Measurements from ENCODE around the gene ABCC9.
"Not testable (repeated sequence)": the region's sequence is repeated elsewhere in the genome, so short reads cannot be mapped to it uniquely, and the experiment has no call there.

The ABCC9 gene

DNA sequence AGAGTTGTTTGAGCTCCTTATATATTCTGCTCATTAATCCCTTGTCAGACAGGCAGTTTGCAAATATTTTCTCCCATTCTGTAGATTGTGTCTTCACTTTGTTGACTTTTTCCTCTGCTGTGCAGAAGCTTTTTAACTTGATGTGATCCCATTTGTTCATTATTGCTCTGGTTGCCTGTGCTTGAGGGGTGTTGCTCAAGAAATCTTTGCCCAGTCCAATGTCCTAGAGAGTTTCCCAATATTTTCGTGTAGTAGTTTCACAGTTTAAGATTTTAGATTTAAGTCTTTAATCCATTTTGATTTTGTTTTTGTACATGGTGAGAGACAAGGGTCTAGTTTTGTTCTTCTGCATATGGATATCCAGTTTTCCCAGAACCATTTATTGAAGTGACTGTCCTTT is 19.8 kb downstream of the ABCC9 start:
- ATAC-seq (replicated peaks; ENCODE audit: extremely low read depth, poor library complexity, severe bottlenecking) (no peak), DNase-seq (ENCODE audit: low spot score in 2 of 2) (no peak)
- Mint-ChIP-seq H3K9me3 (no peaks in the 10 kb centered on the region), H3K27ac (ENCODE audit: low read depth) (no peak overlapping the region), H3K27me3 (peaks cover 10% of the 10 kb centered on the region), H3K36me3 (ENCODE audit: insufficient read depth) (no peaks in the 10 kb centered on the region), H3K4me3 (no peak overlapping the region), H3K4me1 (no peaks in the 10 kb centered on the region)

GRCh38 chr12:21918456-21918855 is 22.8 kb downstream of the ABCC9 start:
- H3K4me3 Mint-ChIP-seq: no peak overlapping the region

GRCh38 chr12:21913823-21914222 is 27.4 kb downstream of the ABCC9 start:
- Mint-ChIP-seq H3K27me3 (no peaks in the 10 kb centered on the region), H3K36me3 (ENCODE audit: insufficient read depth) (no peaks in the 10 kb centered on the region), H3K9me3 (no peaks in the 10 kb centered on the region), H3K4me3 (no peak overlapping the region), H3K27ac (ENCODE audit: low read depth) (no peak overlapping the region), H3K4me1 (no peaks in the 10 kb centered on the region)
- no peak for DNase-seq (ENCODE audit: low spot score in 2 of 2)
- ATAC-seq (replicated peaks; ENCODE audit: extremely low read depth, poor library complexity, severe bottlenecking): no peak

More at GRCh38 chr12:21918456-21918855, 22.8 kb downstream of the ABCC9 start:
- ATAC-seq (replicated peaks; ENCODE audit: extremely low read depth, poor library complexity, severe bottlenecking): no peak
- no peak overlapping the region for H3K27ac Mint-ChIP-seq (ENCODE audit: low read depth)
- peaks cover 10% of the 10 kb centered on the region for H3K27me3 Mint-ChIP-seq
- H3K9me3 Mint-ChIP-seq: no peaks in the 10 kb centered on the region
- no peak for DNase-seq (ENCODE audit: low spot score in 2 of 2)
- no peaks in the 10 kb centered on the region for H3K36me3 Mint-ChIP-seq (ENCODE audit: insufficient read depth)
- no peaks in the 10 kb centered on the region for H3K4me1 Mint-ChIP-seq

GRCh38 chr12:21912318-21912717 is 28.9 kb downstream of the ABCC9 start:
- H3K27me3 Mint-ChIP-seq: no peaks in the 10 kb centered on the region
- no peaks in the 10 kb centered on the region for H3K36me3 Mint-ChIP-seq (ENCODE audit: insufficient read depth)
- no peaks in the 10 kb centered on the region for H3K9me3 Mint-ChIP-seq
- DNase-seq (ENCODE audit: low spot score in 2 of 2) (no peak), ATAC-seq (replicated peaks; ENCODE audit: extremely low read depth, poor library complexity, severe bottlenecking) (no peak)
- no peaks in the 10 kb centered on the region for H3K4me1 Mint-ChIP-seq
- no peak overlapping the region for H3K27ac Mint-ChIP-seq (ENCODE audit: low read depth)
- H3K4me3 Mint-ChIP-seq: no peak overlapping the region

DNA sequence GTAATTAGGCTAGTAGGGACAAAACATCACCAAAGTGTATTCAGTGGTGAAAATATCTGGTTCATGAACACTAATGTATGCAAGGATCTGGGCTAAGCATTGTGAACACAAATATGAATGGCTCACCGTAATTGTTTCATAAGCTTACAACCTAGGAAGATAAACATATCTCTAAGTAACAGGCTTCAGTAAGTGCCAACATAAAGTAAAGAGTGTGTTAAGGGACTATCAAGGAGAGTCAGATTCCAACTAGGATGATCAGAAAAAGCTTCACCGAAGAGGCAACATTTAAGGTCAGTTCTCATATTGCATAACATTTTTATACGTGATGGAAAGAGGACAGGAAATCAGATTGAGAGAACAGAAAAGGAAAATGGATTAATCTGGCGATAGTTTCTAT is 29.4 kb downstream of the ABCC9 start:
- Mint-ChIP-seq H3K27me3 (no peaks in the 10 kb centered on the region), H3K4me3 (no peak overlapping the region), H3K9me3 (no peaks in the 10 kb centered on the region), H3K36me3 (ENCODE audit: insufficient read depth) (no peaks in the 10 kb centered on the region), H3K27ac (ENCODE audit: low read depth) (no peak overlapping the region), H3K4me1 (no peaks in the 10 kb centered on the region)
- ATAC-seq (replicated peaks; ENCODE audit: extremely low read depth, poor library complexity, severe bottlenecking): no peak
- DNase-seq (ENCODE audit: low spot score in 2 of 2): no peak

GRCh38 chr12:21910657-21911056 is 30.6 kb downstream of the ABCC9 start:
- DNase-seq (ENCODE audit: low spot score in 2 of 2) (no peak), ATAC-seq (replicated peaks; ENCODE audit: extremely low read depth, poor library complexity, severe bottlenecking) (no peak)
- Mint-ChIP-seq H3K27me3 (no peaks in the 10 kb centered on the region), H3K4me1 (no peaks in the 10 kb centered on the region), H3K9me3 (no peaks in the 10 kb centered on the region), H3K4me3 (no peak overlapping the region), H3K36me3 (ENCODE audit: insufficient read depth) (no peaks in the 10 kb centered on the region), H3K27ac (ENCODE audit: low read depth) (no peak overlapping the region)

GRCh38 chr12:21907948-21908837 is 33.0 kb downstream of the ABCC9 start:
- Mint-ChIP-seq H3K9me3 (no peaks in the 10 kb centered on the region), H3K27me3 (peaks cover 3% of the 10 kb centered on the region), H3K4me1 (no peaks in the 10 kb centered on the region), H3K4me3 (no peak overlapping the region), H3K36me3 (ENCODE audit: insufficient read depth) (no peaks in the 10 kb centered on the region), H3K27ac (ENCODE audit: low read depth) (no peak overlapping the region)
- DNase-seq (ENCODE audit: low spot score in 2 of 2) (no peak), ATAC-seq (replicated peaks; ENCODE audit: extremely low read depth, poor library complexity, severe bottlenecking) (no peak)

- Mint-ChIP-seq H3K4me3 (no peak overlapping the region), H3K27me3 (peaks cover 10% of the 10 kb centered on the region), H3K9me3 (no peaks in the 10 kb centered on the region), H3K36me3 (ENCODE audit: insufficient read depth) (no peaks in the 10 kb centered on the region), H3K27ac (ENCODE audit: low read depth) (no peak overlapping the region), H3K4me1 (no peaks in the 10 kb centered on the region)
- ATAC-seq (replicated peaks; ENCODE audit: extremely low read depth, poor library complexity, severe bottlenecking) (no peak), DNase-seq (ENCODE audit: low spot score in 2 of 2) (no peak)
These were observed 34.2 kb downstream of the ABCC9 start for GRCh38 chr12:21906919-21907493.

DNA sequence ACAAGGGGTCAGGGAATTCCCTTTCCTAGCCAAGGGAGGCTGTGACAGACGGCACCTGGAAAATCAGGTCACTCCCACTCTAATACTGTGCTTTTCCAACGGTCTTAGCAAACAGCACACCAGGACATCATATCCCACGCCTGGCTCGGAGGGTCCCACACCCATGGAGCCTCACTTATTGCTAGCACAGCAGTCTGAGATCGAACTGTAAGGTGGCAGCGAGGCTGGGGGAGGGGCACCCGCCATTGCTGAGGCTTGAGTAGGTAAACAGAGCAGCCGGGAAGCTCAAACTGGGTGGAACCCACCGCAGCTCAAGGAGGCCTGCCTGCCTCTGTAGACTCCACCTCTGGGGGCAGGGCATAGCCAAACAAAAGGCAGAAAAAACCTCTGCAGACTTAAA is 41.7 kb downstream of the ABCC9 start:
- not testable (repeated sequence) for DNase-seq (ENCODE audit: low spot score in 2 of 2); H3K36me3 Mint-ChIP-seq (ENCODE audit: insufficient read depth); H3K27ac Mint-ChIP-seq (ENCODE audit: low read depth)

DNA sequence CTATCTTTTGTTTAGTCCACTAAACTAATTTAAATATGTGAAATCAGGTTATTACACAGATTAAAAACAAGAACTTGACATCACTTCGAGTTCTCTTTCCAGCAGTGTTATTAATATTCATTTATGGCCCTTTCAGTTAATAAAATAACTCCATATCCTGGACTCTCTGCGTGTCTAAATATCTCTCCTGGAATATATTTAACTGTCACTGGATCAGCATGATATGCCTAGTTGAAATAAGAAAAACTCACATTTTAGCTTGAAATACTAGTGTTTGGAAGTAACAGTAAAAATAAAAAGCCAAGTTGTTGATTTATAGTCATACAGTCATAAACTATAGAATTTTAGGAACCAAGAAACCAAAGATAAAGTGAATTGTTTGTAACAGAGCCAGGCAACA is 45.6 kb downstream of the ABCC9 start:
- no peaks in the 10 kb centered on the region for H3K36me3 Mint-ChIP-seq (ENCODE audit: insufficient read depth)
- ATAC-seq (replicated peaks; ENCODE audit: extremely low read depth, poor library complexity, severe bottlenecking): no peak
- no peak overlapping the region for H3K27ac Mint-ChIP-seq (ENCODE audit: low read depth)
- no peak for DNase-seq (ENCODE audit: low spot score in 2 of 2)
- H3K4me1 Mint-ChIP-seq: no peaks in the 10 kb centered on the region
- peaks cover 4% of the 10 kb centered on the region for H3K9me3 Mint-ChIP-seq
- H3K27me3 Mint-ChIP-seq: peaks cover 9% of the 10 kb centered on the region
- H3K4me3 Mint-ChIP-seq: no peak overlapping the region

More for the DNA sequence above, 41.7 kb downstream of the ABCC9 start:
- not testable (repeated sequence) for H3K4me3 Mint-ChIP-seq; H3K4me1 Mint-ChIP-seq; H3K9me3 Mint-ChIP-seq; ATAC-seq (replicated peaks; ENCODE audit: extremely low read depth, poor library complexity, severe bottlenecking)
- peaks cover 24% of the 10 kb centered on the region for H3K27me3 Mint-ChIP-seq

GRCh38 chr12:21894792-21895595 is 46.2 kb downstream of the ABCC9 start:
- no peak for ATAC-seq (replicated peaks; ENCODE audit: extremely low read depth, poor library complexity, severe bottlenecking)

GRCh38 chr12:21893924-21894323 is 47.3 kb downstream of the ABCC9 start:
- no peaks in the 10 kb centered on the region for H3K36me3 Mint-ChIP-seq (ENCODE audit: insufficient read depth)
- no peak overlapping the region for H3K4me3 Mint-ChIP-seq
- ATAC-seq (replicated peaks; ENCODE audit: extremely low read depth, poor library complexity, severe bottlenecking) (no peak), DNase-seq (ENCODE audit: low spot score in 2 of 2) (no peak)
- H3K4me1 Mint-ChIP-seq: no peaks in the 10 kb centered on the region
- no peak overlapping the region for H3K27ac Mint-ChIP-seq (ENCODE audit: low read depth)
- H3K27me3 Mint-ChIP-seq: no peaks in the 10 kb centered on the region
- no peaks in the 10 kb centered on the region for H3K9me3 Mint-ChIP-seq

More at GRCh38 chr12:21894792-21895595, 46.2 kb downstream of the ABCC9 start:
- Mint-ChIP-seq H3K4me1 (no peaks in the 10 kb centered on the region), H3K27ac (ENCODE audit: low read depth) (no peak overlapping the region), H3K9me3 (no peaks in the 10 kb centered on the region), H3K27me3 (peaks cover 2% of the 10 kb centered on the region), H3K36me3 (ENCODE audit: insufficient read depth) (no peaks in the 10 kb centered on the region), H3K4me3 (no peak overlapping the region)
- no peak for DNase-seq (ENCODE audit: low spot score in 2 of 2)

Data from central memory CD8-positive, alpha-beta T cell (primary cell).